GM19463 (cell line): ENCODE data around the gene PHF21B.

Experiments
- ATAC-seq: cut with Tn5 transposase; IDR thresholded peaks from one replicate; pipeline ENCODE4 v1.9.1; 2021; ENCODE audit warnings: mild to moderate bottlenecking, moderate library complexity; ENCODE audit not compliant: unreplicated experiment

PHF21B gene

GRCh38 chr22:44847892-44848291, 161.9 kb downstream of the PHF21B start:
- ATAC-seq: no peak

DNA sequence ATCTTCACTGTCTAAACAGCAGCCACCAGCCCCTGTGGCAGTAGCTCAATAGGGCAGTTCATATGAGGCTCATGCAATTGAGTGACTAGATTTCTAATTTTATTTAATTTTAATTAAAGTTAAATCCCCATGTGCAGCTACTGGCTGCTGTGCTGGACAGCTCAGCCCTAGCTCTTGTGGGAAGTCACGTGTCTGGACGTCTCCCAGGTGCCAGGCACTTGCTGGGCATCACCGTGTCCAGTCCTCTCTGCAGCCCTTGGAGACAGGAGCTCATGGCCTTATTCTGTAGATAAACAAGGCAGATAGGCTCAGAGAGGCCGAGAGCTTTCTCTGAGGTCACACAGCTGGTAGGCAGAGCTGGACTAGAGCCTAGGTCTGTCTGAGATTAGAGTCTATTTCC, 162.4 kb downstream of the PHF21B start:
- ATAC-seq: no peak

- no peak for ATAC-seq
Observed at GRCh38 chr22:44846726-44847275, 163.0 kb downstream of the PHF21B start.

DNA sequence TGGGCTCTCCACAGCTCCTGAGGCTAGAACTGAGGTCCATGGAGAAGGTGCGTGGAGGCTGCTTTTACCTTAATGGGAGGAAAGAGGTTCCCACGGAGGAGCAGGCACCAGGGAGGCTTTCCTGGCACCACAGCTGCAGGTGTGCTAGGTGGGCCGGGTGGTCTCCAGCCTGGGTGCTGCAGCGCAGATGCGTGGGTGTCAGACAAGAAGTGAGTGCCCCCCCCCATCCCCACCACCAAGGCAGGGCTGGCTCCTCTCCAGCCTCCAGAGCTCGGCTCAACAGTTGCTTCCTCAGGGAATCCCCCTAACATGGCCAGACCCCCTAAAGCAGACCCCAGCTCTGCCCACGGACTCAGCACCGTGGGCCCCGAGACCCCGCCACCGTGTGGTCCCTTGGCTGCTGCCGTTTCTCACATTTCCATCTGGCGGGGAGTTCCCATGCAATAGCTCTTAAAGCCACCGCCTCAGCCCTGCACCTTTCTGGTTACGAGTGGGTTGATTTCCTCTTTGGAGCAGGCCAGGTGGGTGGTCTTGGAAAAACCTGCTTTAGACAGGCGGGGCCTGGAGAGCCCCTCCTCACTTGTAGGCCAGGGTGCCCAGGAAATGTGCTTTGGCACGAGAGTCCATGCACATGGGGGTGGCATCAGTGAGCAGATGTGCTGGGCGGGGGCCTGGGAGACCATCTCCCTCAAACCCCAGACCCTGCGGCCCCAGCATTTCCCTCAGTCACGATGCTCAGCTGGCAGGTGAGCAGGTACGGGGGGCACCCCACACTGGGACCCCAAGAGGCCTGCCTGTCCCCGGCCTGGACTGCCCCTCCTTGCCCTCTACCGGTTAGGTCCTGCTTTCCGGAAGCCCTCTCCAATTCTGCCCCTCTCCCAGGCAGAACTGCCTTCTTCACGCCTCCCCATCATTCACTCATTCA, 163.7 kb downstream of the PHF21B start:
- no peak for ATAC-seq

GRCh38 chr22:44845191-44845590, 164.6 kb downstream of the PHF21B start:
- ATAC-seq: no peak

DNA sequence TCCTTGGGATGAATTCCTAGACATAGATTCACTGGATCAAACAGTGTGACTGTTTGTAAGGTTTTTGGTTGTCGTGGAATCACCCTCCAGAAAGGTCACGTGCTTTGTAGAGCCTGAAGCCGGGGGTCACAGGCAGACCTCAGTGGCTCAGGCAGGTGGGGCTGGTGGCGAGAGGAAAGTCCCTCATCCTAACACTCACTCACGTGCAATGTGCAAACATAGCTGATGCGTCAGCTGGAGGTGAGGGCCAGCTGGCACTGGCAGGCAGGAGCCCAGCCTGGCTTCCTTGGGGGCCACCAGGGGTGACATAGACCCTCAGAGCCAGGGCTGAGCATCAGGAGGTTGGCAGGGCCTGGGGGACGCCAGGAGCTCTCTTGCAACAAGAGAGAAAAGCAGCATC, 167.4 kb downstream of the PHF21B start:
- ATAC-seq: no peak

- ATAC-seq: no peak
Observed at GRCh38 chr22:44840611-44841322, 169.0 kb downstream of the PHF21B start.

DNA sequence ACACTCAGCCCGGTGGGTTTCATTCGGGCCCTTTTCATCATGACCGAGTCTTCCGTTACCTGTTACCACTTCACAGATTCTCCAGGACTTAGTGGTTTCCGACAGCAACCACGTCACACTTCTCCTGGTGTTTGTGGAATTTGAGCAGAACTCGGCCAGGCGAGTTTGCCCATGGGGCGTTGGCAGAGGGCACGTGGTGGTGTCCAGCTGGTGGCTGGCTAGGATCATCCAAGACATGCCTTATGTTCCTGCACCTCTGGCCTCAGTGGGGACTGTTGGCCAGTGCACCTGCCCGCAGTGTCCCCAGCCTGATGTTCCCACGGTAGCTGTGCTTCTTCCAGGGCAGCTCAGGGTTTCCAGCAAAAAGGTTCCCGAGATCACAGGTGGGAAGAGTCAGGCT, 170.1 kb downstream of the PHF21B start:
- no peak for ATAC-seq

DNA sequence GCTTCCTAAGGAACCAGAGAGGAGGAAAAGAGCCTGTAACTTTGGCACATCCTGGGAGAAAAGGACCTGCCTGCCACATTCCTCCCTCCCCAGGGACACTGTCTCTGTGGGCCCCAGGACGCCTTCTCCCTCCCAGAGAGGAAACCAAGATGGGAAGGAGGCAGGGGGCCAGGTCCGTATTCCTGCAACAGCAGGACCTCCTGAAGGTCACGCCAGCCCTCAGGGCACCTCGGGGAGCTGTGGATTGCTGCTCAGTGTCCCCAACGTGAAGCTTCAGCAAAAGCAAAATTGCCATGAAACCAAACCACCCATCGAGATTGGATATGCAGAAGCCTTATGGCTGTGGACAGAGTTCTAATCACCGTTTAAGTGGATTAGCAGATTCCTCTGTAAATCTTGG, 170.7 kb downstream of the PHF21B start:
- ATAC-seq: no peak

DNA sequence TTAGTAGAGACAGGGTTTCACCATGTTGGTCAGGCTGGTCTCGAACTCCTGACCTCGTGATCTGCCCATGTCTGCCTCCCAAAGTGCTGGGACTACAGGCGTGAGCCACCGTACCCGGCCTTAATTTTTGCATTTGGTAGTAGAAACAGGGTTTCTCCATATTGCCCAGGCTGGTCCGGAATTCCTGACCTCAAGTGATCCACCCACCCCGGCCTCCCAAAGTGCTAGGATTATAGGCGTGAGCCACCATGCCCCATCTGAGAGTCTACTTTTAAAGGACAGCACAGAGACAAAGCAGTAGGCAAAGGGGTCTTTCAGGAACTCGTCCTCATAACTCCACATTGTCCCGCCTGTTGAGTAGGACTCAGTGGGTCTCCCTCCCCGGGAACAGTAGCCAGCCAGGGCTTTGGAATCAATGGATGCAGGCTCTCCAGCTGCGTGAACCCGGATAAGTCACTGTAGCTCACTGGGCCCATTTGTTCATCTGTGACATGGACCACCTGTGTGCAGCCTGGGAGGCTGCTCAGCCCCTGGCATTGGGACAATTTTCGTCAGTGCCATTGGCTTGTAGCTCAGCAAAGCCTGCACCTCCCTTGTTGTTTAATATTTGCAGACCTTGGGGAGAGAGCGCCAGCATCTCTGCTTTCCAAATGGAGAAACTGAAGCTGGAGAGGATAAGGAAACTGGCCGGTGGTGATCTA, 171.3 kb downstream of the PHF21B start:
- ATAC-seq: no peak

- ATAC-seq: no peak
Observed at GRCh38 chr22:44837481-44837880, 172.3 kb downstream of the PHF21B start.

GRCh38 chr22:44834065-44834464, 175.7 kb downstream of the PHF21B start:
- ATAC-seq: no peak

DNA sequence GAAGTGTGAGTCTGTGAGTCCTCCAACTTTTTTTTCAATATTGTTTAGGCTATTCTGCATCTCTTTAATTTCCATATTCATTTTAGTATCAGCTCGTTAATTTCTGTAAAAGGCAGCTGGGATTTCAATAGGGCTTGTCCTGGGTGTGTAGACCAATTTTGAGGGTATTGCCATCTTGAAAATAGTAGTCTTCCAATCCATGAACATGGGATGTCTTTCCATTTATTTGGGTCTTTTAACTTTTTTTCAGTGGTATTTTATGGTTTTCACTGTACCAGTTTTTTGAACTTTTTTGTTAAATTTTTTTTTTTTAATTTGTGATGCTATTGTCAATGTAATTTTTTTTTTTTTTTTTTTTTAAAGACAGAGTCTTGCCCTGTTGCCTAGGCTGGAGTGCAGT, 177.9 kb downstream of the PHF21B start:
- ATAC-seq: no peak
